OCI-LY7 (cell line): Measurements from ENCODE around the gene PLXNA4. TPM values are rescaled to one million over a fixed set of nuclear protein-coding genes. Genes with fewer than 3 reads are reported as not detected.

Source experiments
- BruUV-seq: library from RNA; stranded (reverse); fragments of 400-500 nt; replicated peaks from 2 replicates; lab custom pipeline; 2021; lab: Mats Ljungman, UMichigan
- CTCF ChIA-PET: fragments of 300-600 bp; sonication (Branson Sonifier 250); formaldehyde crosslinking; loops from one replicate; lab custom pipeline; 2022; ENCODE audit warnings: antibody characterized with exemption; ENCODE audit not compliant: unreplicated experiment; lab: Charles Lee
- POLR2A ChIA-PET: fragments of 300-600 bp; sonication (Branson Sonifier 250); formaldehyde crosslinking; loops from one replicate; lab custom pipeline; 2022; ENCODE audit warnings: antibody characterized with exemption; lab: Charles Lee
- DNase-seq: peaks from one replicate; pipeline ENCODE4 v3.0.0-alpha.2; 2015; ENCODE audit warnings: low spot score
- H2AFZ ChIP-seq: fragments of 200-600 bp; sonication (generic), shearing (Covaris generic); 2 replicates; pipeline ENCODE4 v1.6.1; 2014; ENCODE audit warnings: mild to moderate bottlenecking, antibody characterized with exemption, low read length, moderate library complexity
- H3K27ac ChIP-seq: fragments of 200-600 bp; sonication (generic); 2 replicates; pipeline ENCODE4 v1.5.1; 2014; ENCODE audit warnings: mixed run types, low read depth, mild to moderate bottlenecking, moderate library complexity, low read length, inconsistent platforms; ENCODE audit not compliant: poor library complexity, severe bottlenecking
- H3K36me3 ChIP-seq: fragments of 200-600 bp; sonication (generic); 2 replicates; pipeline ENCODE4 v1.6.1; 2014; ENCODE audit warnings: mild to moderate bottlenecking, antibody characterized with exemption, low read length, moderate library complexity, mixed read lengths; ENCODE audit not compliant: insufficient read depth
- H3K4me1 ChIP-seq: fragments of 200-600 bp; sonication (generic); 2 replicates; pipeline ENCODE4 v1.5.1; 2014; ENCODE audit warnings: mild to moderate bottlenecking, low read length; ENCODE audit not compliant: insufficient read depth, poor library complexity, severe bottlenecking
- H3K4me2 ChIP-seq: fragments of 200-600 bp; sonication (generic); 2 replicates; pipeline ENCODE4 v1.6.1; 2014; ENCODE audit warnings: mild to moderate bottlenecking, low read length
- H3K4me3 ChIP-seq: fragments of 200-600 bp; sonication (generic); 2 replicates; pipeline ENCODE4 v1.5.1; 2014; ENCODE audit warnings: mild to moderate bottlenecking, low read depth, low read length; ENCODE audit not compliant: poor library complexity, severe bottlenecking
- H3K79me2 ChIP-seq: fragments of 200-600 bp; sonication (generic); 2 replicates; pipeline ENCODE4 v1.6.1; 2016; ENCODE audit warnings: low read depth, mild to moderate bottlenecking, low read length, moderate library complexity, mixed read lengths; ENCODE audit not compliant: insufficient read depth
- H3K9me2 ChIP-seq: fragments of 200-600 bp; sonication (generic); 2 replicates; pipeline ENCODE4 v1.6.1; 2016; ENCODE audit warnings: mild to moderate bottlenecking, low read length, mixed read lengths; ENCODE audit not compliant: insufficient read depth
- H3K9me3 ChIP-seq: fragments of 200-600 bp; sonication (generic); 2 replicates; pipeline ENCODE4 v1.6.1; 2014; ENCODE audit warnings: mild to moderate bottlenecking, mixed run types, low read length, mixed read lengths
- H4K20me1 ChIP-seq: fragments of 200-600 bp; sonication (generic); 2 replicates; pipeline ENCODE4 v1.6.1; 2014; ENCODE audit warnings: mild to moderate bottlenecking, antibody characterized with exemption, low read length, moderate library complexity, mixed read lengths; ENCODE audit not compliant: insufficient read depth
- CTCF ChIP-seq: fragments of 200-600 bp; sonication (generic); conservative IDR thresholded peaks from 2 replicates; pipeline ENCODE4 v1.5.1; 2014; ENCODE audit warnings: mild to moderate bottlenecking, antibody characterized with exemption, low read length, moderate library complexity, mixed read lengths
- EZH2phosphoT487 ChIP-seq: fragments of 200-600 bp; sonication (generic); IDR thresholded peaks from 2 replicates; pipeline ENCODE4 v1.6.1; 2018; ENCODE audit warnings: low read depth, borderline replicate concordance, mild to moderate bottlenecking, mixed run types, antibody characterized with exemption, low read length, moderate library complexity, mixed read lengths
- intact Hi-C: fragments of 100-400 bp; cut with micrococcal nuclease; formaldehyde crosslinking; loops from one replicate; pipeline ENCODE4 v1.10.0; 2022; ENCODE audit not compliant: unreplicated experiment
- total RNA-seq, 2 experiments: library from RNA; depleted of rRNA in 1 of 2; stranded (reverse); fragments of >200 nt in 1 of 2; shearing (Covaris generic) in 1 of 2; gene quantifications; 2 replicates each; pipeline ENCODE4 v1.2.3, GENCODE V29; 2014 to 2022

Gene PLXNA4
- total RNA-seq, 2 experiments from 2014 or later: not detected

- no peak for TF ChIP-seq CTCF
- TF ChIP-seq EZH2phosphoT487: no peak
- BruUV-seq: no TSS peak
- intact Hi-C loops: no loop called here
- CTCF ChIA-PET: no interaction called here
- Histone ChIP-seq H2AFZ (no peak overlapping the region), H3K9me2 (no peaks in the 10 kb centered on the region), H3K4me3 (no peak overlapping the region), H3K4me2 (no peak overlapping the region), H3K27ac (no peak overlapping the region), H4K20me1 (no peaks in the 10 kb centered on the region), H3K4me1 (no peaks in the 10 kb centered on the region), H3K9me3 (no peaks in the 10 kb centered on the region), H3K79me2 (no peaks in the 10 kb centered on the region), H3K36me3 (no peaks in the 10 kb centered on the region)
- no peak for DNase-seq
- POLR2A ChIA-PET: no interaction called here
Measured at GRCh38 chr7:132258231-132258630, 318.0 kb downstream of the PLXNA4 start.

- ChIA-PET CTCF (no interaction called here), POLR2A (no interaction called here)
- H3K4me3 ChIP-seq: no peak overlapping the region
- TF ChIP-seq CTCF (no peak), EZH2phosphoT487 (no peak)
- H3K27ac ChIP-seq: no peak overlapping the region
- no peak overlapping the region for H2AFZ ChIP-seq
- H4K20me1 ChIP-seq: no peaks in the 10 kb centered on the region
- BruUV-seq: no TSS peak
- intact Hi-C loops: no loop called here
- no peak overlapping the region for H3K4me2 ChIP-seq
- no peaks in the 10 kb centered on the region for H3K9me3 ChIP-seq
- no peak for DNase-seq
- H3K4me1 ChIP-seq: no peaks in the 10 kb centered on the region
- no peaks in the 10 kb centered on the region for H3K79me2 ChIP-seq
- no peaks in the 10 kb centered on the region for H3K36me3 ChIP-seq
- H3K9me2 ChIP-seq: no peaks in the 10 kb centered on the region
Measured at GRCh38 chr7:132257253-132257652, 319.0 kb downstream of the PLXNA4 start.

- no TSS peak for BruUV-seq
Measured at GRCh38 chr7:132256721-132257212, 319.5 kb downstream of the PLXNA4 start.

More at GRCh38 chr7:132256721-132257212, 319.5 kb downstream of the PLXNA4 start:
- DNase-seq: no peak
- ChIA-PET CTCF (no interaction called here), POLR2A (no interaction called here)
- no peaks in the 10 kb centered on the region for H3K9me3 ChIP-seq
- no peaks in the 10 kb centered on the region for H3K36me3 ChIP-seq
- H3K9me2 ChIP-seq: no peaks in the 10 kb centered on the region
- intact Hi-C loops: no loop called here
- H3K4me2 ChIP-seq: no peak overlapping the region
- no peak for TF ChIP-seq CTCF
- no peak for TF ChIP-seq EZH2phosphoT487
- no peaks in the 10 kb centered on the region for H3K79me2 ChIP-seq
- H2AFZ ChIP-seq: no peak overlapping the region
- H3K4me1 ChIP-seq: no peaks in the 10 kb centered on the region
- no peak overlapping the region for H3K4me3 ChIP-seq
- H4K20me1 ChIP-seq: no peaks in the 10 kb centered on the region
- H3K27ac ChIP-seq: no peak overlapping the region
